HEK293T (cell line): ENCODE results near the gene TRAPPC2B.
"Not testable (repeated sequence)": the region's sequence is repeated elsewhere in the genome, so short reads cannot be mapped to it uniquely, and the experiment has no call there.

Source experiments
- CTCF ChIA-PET: fragments of 350-600 bp; formaldehyde crosslinking; extraction: SDS; loops from one replicate; lab custom pipeline; 2021; ENCODE audit warnings: antibody characterized with exemption, inconsistent platforms; lab: Yijun Ruan, JAX
- POLR2A ChIA-PET: fragments of 350-600 bp; formaldehyde crosslinking; extraction: SDS; loops from one replicate; lab custom pipeline; 2020; ENCODE audit warnings: antibody characterized with exemption, inconsistent platforms; lab: Yijun Ruan, JAX
- DNase-seq: peaks from one replicate; pipeline ENCODE4 v3.0.0; 2012; ENCODE audit warnings: mixed read lengths; ENCODE audit errors: extremely low spot score
- ARNT ChIP-seq: fragments of 450-650 bp; IDR thresholded peaks from 2 replicates; pipeline ENCODE4 v1.6.1; 2017; ENCODE audit warnings: mild to moderate bottlenecking
- BHLHE40 ChIP-seq: fragments of 450-650 bp; IDR thresholded peaks from 2 replicates; pipeline ENCODE4 v1.6.1; 2016; ENCODE audit warnings: mild to moderate bottlenecking, moderate library complexity, borderline replicate concordance
- CTBP1 ChIP-seq: fragments of 450-650 bp; IDR thresholded peaks from 2 replicates; pipeline ENCODE4 v1.6.1; 2016; ENCODE audit warnings: borderline replicate concordance
- ELF4 ChIP-seq: fragments of 450-650 bp; IDR thresholded peaks from 2 replicates; pipeline ENCODE4 v1.6.1; 2017; ENCODE audit warnings: antibody characterized with exemption
- FOXA1 ChIP-seq: fragments of 450-650 bp; IDR thresholded peaks from 2 replicates; pipeline ENCODE4 v1.6.1; 2016; ENCODE audit warnings: mild to moderate bottlenecking
- FOXK2 ChIP-seq: fragments of 450-650 bp; IDR thresholded peaks from 2 replicates; pipeline ENCODE4 v1.6.1; 2016; ENCODE audit warnings: mild to moderate bottlenecking
- FOXM1 ChIP-seq: fragments of 450-650 bp; IDR thresholded peaks from 2 replicates; pipeline ENCODE4 v1.6.1; 2017; ENCODE audit warnings: mild to moderate bottlenecking, borderline replicate concordance
- HDGF ChIP-seq: fragments of 450-650 bp; IDR thresholded peaks from 2 replicates; pipeline ENCODE4 v1.6.1; 2017; ENCODE audit warnings: antibody characterized with exemption, borderline replicate concordance
- L3MBTL2 ChIP-seq: fragments of 450-650 bp; conservative IDR thresholded peaks from 2 replicates; pipeline ENCODE4 v1.6.1; 2016; ENCODE audit warnings: mild to moderate bottlenecking
- LEF1 ChIP-seq: fragments of 450-650 bp; IDR thresholded peaks from 2 replicates; pipeline ENCODE4 v1.6.1; 2017; ENCODE audit warnings: mild to moderate bottlenecking, borderline replicate concordance
- NFRKB ChIP-seq: fragments of 450-650 bp; IDR thresholded peaks from 2 replicates; pipeline ENCODE4 v1.6.1; 2016; ENCODE audit warnings: mild to moderate bottlenecking, moderate library complexity
- SP1 ChIP-seq: fragments of 450-650 bp; IDR thresholded peaks from 2 replicates; pipeline ENCODE4 v1.6.1; 2017
- SUZ12 ChIP-seq: fragments of 450-650 bp; IDR thresholded peaks from 2 replicates; pipeline ENCODE4 v1.6.1; 2016; ENCODE audit warnings: mild to moderate bottlenecking
- TARDBP ChIP-seq: fragments of 450-650 bp; IDR thresholded peaks from 2 replicates; pipeline ENCODE4 v1.6.1; 2016
- ZNF384 ChIP-seq: fragments of 450-650 bp; IDR thresholded peaks from 2 replicates; pipeline ENCODE4 v1.6.1; 2016
- TF ChIP-seq, protein P1 (sequence below): fragments of 450-650 bp; IDR thresholded peaks from 2 replicates; pipeline ENCODE4 v1.6.1; 2016

TRAPPC2B gene

GRCh38 chr19:57359300-57359699, 4.1 kb upstream of the TRAPPC2B start:
- TF ChIP-seq LEF1: no peak
- TF ChIP-seq L3MBTL2: no peak
- no peak for TF ChIP-seq ARNT
- TF ChIP-seq FOXA1: no peak
- no peak for TF ChIP-seq SP1
- no peak for TF ChIP-seq FOXK2
- TF ChIP-seq BHLHE40: no peak
- TF ChIP-seq ELF4: no peak
- TF ChIP-seq HDGF: no peak
- TF ChIP-seq CTBP1: no peak
- no peak for TF ChIP-seq TARDBP
- TF ChIP-seq, protein P1, sequence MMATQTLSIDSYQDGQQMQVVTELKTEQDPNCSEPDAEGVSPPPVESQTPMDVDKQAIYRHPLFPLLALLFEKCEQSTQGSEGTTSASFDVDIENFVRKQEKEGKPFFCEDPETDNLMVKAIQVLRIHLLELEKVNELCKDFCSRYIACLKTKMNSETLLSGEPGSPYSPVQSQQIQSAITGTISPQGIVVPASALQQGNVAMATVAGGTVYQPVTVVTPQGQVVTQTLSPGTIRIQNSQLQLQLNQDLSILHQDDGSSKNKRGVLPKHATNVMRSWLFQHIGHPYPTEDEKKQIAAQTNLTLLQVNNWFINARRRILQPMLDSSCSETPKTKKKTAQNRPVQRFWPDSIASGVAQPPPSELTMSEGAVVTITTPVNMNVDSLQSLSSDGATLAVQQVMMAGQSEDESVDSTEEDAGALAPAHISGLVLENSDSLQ: no peak
- no peak for TF ChIP-seq SUZ12
- TF ChIP-seq ZNF384: no peak
- DNase-seq: no peak
- ChIA-PET POLR2A (no interaction called here), CTCF (no interaction called here)

GRCh38 chr19:57362419-57362818, 932 bp upstream of the TRAPPC2B start:
- ChIA-PET POLR2A (interaction anchor here (1.6 kb wide), 1 partner anchor 12 kb away, joined by 8 read pairs; the partner anchor contains the start of gene ZNF304), CTCF (no interaction called here)
- no peak for DNase-seq
- no peak for TF ChIP-seq ELF4
- TF ChIP-seq L3MBTL2: no peak
- TF ChIP-seq FOXA1: no peak
- TF ChIP-seq ARNT: no peak
- TF ChIP-seq CTBP1: no peak
- TF ChIP-seq HDGF: no peak
- no peak for TF ChIP-seq SUZ12
- TF ChIP-seq ZNF384: no peak
- no peak for TF ChIP-seq BHLHE40
- no peak for TF ChIP-seq TARDBP
- no peak for TF ChIP-seq FOXM1

- TF ChIP-seq ARNT: no peak
- POLR2A ChIA-PET: interaction anchor here (1.0 to 1.6 kb wide), 2 partner anchors 13 to 26 kb away, joined by 5 to 8 read pairs; partner anchors contain the start of genes ZNF304 and ZNF548
- DNase-seq: peak; percentile 17
- CTCF ChIA-PET: no interaction called here
Observed at GRCh38 chr19:57363688-57364181, 384 bp downstream of the TRAPPC2B start.

DNA sequence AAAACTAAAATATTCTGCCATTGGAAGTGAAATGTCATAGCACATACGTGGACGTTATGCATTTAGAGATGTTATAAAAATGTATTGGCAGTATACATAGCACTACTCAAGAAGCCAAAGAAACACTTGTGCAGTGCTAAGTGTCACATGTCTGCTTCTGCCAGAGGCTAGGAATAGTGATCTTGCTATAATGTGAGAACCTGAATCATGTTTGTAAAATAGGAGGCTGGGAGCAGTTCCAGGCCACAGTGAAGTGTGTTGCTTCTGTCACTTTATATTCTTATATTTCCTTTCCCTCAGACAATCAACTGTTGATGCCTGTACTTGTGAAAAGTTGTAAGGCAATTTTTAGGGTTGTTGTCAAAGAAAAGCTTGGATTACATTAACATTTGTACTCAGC, 3.4 kb downstream of the TRAPPC2B start:
- CTCF ChIA-PET: no interaction called here
- POLR2A ChIA-PET: no interaction called here

DNA sequence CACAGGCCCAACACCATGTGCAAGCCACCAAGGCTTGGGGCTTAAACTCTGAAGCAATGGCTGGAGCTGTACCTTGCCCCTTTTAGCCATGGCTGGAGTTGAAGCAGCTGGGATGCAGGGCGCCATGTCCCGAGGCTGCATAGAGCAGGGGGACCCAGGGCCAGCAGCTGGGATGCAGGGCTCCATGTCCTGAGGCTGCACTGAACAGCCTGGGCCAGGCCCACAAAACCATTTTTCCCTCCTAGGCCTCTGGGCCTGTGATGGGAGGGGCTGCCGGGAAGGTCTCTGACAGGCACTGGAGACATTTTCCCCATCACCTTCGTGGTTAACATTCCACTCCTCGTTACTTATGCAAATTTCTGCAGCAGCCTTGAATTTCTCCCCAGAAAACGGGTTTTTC, 10.8 kb downstream of the TRAPPC2B start:
- ChIA-PET POLR2A (no interaction called here), CTCF (no interaction called here)
- TF ChIP-seq SP1 (no peak), L3MBTL2 (no peak), FOXK2 (no peak), ARNT (no peak), ZNF384 (no peak), HDGF (no peak), CTBP1 (no peak), LEF1 (no peak), ELF4 (no peak), FOXA1 (no peak), BHLHE40 (no peak), NFRKB (no peak), FOXM1 (no peak), TARDBP (no peak), SUZ12 (no peak)
- TF ChIP-seq, protein P1: no peak
- DNase-seq: no peak

More for the DNA sequence above, 3.4 kb downstream of the TRAPPC2B start:
- no peak for DNase-seq
- TF ChIP-seq FOXK2: no peak
- TF ChIP-seq SP1: no peak
- TF ChIP-seq HDGF: no peak
- no peak for TF ChIP-seq ZNF384
- no peak for TF ChIP-seq FOXM1
- TF ChIP-seq FOXA1: no peak
- TF ChIP-seq BHLHE40: no peak

DNA sequence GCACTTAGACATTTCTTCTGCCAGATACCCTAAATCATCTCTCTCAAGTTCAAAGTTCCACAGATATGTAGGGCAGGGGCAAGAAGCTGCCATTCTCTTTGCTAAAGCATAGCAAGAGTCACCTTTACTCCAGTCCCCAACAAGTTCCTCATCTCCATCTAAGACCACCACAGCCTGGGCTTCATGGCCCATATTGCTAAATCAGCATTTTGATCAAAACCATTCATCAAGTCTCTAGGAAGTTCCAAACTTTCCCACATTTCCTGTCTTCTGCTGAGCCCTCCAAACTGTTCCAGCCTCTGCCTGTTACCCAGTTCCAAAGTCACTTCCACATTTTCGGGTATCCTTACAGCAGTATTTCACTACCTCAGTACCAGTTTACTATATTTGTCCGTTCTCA, 11.3 kb downstream of the TRAPPC2B start:
- DNase-seq, POLR2A ChIA-PET, CTCF ChIA-PET: not testable (repeated sequence)

GRCh38 chr19:57376151-57376550, 12.8 kb downstream of the TRAPPC2B start:
- no peak for DNase-seq
- CTCF ChIA-PET: no interaction called here
- no peak for TF ChIP-seq ARNT
- TF ChIP-seq CTBP1: no peak
- no peak for TF ChIP-seq HDGF
- TF ChIP-seq SUZ12: no peak
- no peak for TF ChIP-seq L3MBTL2
- no peak for TF ChIP-seq FOXM1
- TF ChIP-seq TARDBP: no peak
- no peak for TF ChIP-seq FOXK2
- TF ChIP-seq, protein P1: no peak
- TF ChIP-seq FOXA1: no peak
- no peak for TF ChIP-seq BHLHE40
- no peak for TF ChIP-seq NFRKB
- TF ChIP-seq LEF1: no peak
- TF ChIP-seq ELF4: no peak
- TF ChIP-seq ZNF384: no peak

More at GRCh38 chr19:57376151-57376550, 12.8 kb downstream of the TRAPPC2B start:
- POLR2A ChIA-PET: no interaction called here
